NCI-H526 treated with DMSO at 0.1 percent for 48 hours (cell line): ENCODE results near the gene CD164.
"Not testable (repeated sequence)": the region's sequence is repeated elsewhere in the genome, so short reads cannot be mapped to it uniquely, and the experiment has no call there.

Source experiments
- DNase-seq: peaks from one replicate; lab custom pipeline; 2025; lab: John Stamatoyannopoulos, UW

CD164 gene

GRCh38 chr6:109374326-109374892 lies 7.9 kb downstream of the CD164 start:
- no peak for DNase-seq

GRCh38 chr6:109373762-109374161 lies 8.5 kb downstream of the CD164 start:
- no peak for DNase-seq

- no peak for DNase-seq
These were observed 8.9 kb downstream of the CD164 start for GRCh38 chr6:109373331-109373730.

GRCh38 chr6:109372130-109372529 lies 10.1 kb downstream of the CD164 start:
- no peak for DNase-seq

- DNase-seq = no peak
These were observed 11.5 kb downstream of the CD164 start for GRCh38 chr6:109370792-109371191.

- DNase-seq = no peak
These were observed 11.9 kb downstream of the CD164 start for GRCh38 chr6:109370336-109370735.

- no peak for DNase-seq
These were observed 12.5 kb downstream of the CD164 start for GRCh38 chr6:109369728-109370127.

GRCh38 chr6:109364382-109365078 lies 17.7 kb downstream of the CD164 start:
- not testable (repeated sequence) for DNase-seq

- DNase-seq = no peak
These were observed 18.5 kb downstream of the CD164 start for GRCh38 chr6:109363753-109364152.

- no peak for DNase-seq
These were observed 20.0 kb downstream of the CD164 start for GRCh38 chr6:109362102-109362884.

GRCh38 chr6:109360791-109361190 lies 21.5 kb downstream of the CD164 start:
- DNase-seq = no peak

- DNase-seq = no peak
These were observed 22.0 kb downstream of the CD164 start for GRCh38 chr6:109360281-109360680.

- DNase-seq = peak; percentile 32
These were observed 23.0 kb downstream of the CD164 start for GRCh38 chr6:109359248-109359647.

GRCh38 chr6:109358204-109358603 lies 24.1 kb downstream of the CD164 start:
- no peak for DNase-seq

GRCh38 chr6:109356237-109356636 lies 26.0 kb downstream of the CD164 start:
- DNase-seq = no peak

GRCh38 chr6:109351231-109352130 lies 30.8 kb downstream of the CD164 start:
- DNase-seq = no peak

GRCh38 chr6:109349419-109349987 lies 32.8 kb downstream of the CD164 start:
- DNase-seq = no peak

GRCh38 chr6:109348226-109348625 lies 34.0 kb downstream of the CD164 start:
- no peak for DNase-seq

GRCh38 chr6:109347779-109348178 lies 34.5 kb downstream of the CD164 start:
- DNase-seq = no peak

GRCh38 chr6:109345986-109346385 lies 36.3 kb downstream of the CD164 start:
- no peak for DNase-seq

- DNase-seq = no peak
These were observed 38.0 kb downstream of the CD164 start for GRCh38 chr6:109344226-109344625.

GRCh38 chr6:109343518-109343917 lies 38.7 kb downstream of the CD164 start:
- no peak for DNase-seq
